Liver (tissue), 9 donors: Measurements from ENCODE around the gene CHRNB2. TPM values are rescaled to one million over a fixed set of nuclear protein-coding genes. Genes with fewer than 3 reads are reported as not detected.

Experiments used
- DNase-seq: peaks from one replicate; pipeline ENCODE4 v3.0.0-alpha.2; 2017; ENCODE audit warnings: low spot score
- H3K27ac ChIP-seq, 2 donors: one replicate each; pipeline ENCODE4 v1.7.0; 2013; ENCODE audit warnings: inconsistent platforms in 2 of 2, low read length in 2 of 2, control low read depth in 1 of 2, low read depth in 1 of 2, mild to moderate bottlenecking in 1 of 2
- H3K27me3 ChIP-seq, 4 donors: one replicate each; pipeline versions ENCODE4 v1.6.1 to v1.7.0; 2013; ENCODE audit warnings: low read length in 3 of 4, inconsistent platforms in 1 of 4, mild to moderate bottlenecking in 1 of 4, moderate library complexity in 1 of 4; ENCODE audit not compliant: control insufficient read depth in 4 of 4, insufficient read depth in 4 of 4
- H3K36me3 ChIP-seq, 4 donors: one replicate each; pipeline versions ENCODE4 v1.6.1 to v1.7.0; 2013; ENCODE audit warnings: low read length in 3 of 4, mild to moderate bottlenecking in 3 of 4, low read depth in 1 of 4, moderate library complexity in 1 of 4; ENCODE audit not compliant: control insufficient read depth in 4 of 4, insufficient read depth in 3 of 4
- H3K4me1 ChIP-seq, 4 donors: one replicate each; pipeline versions ENCODE4 v1.6.1 to v1.7.0; 2013; ENCODE audit warnings: low read length in 3 of 4, mild to moderate bottlenecking in 3 of 4, moderate library complexity in 1 of 4; ENCODE audit not compliant: control insufficient read depth in 4 of 4, insufficient read depth in 4 of 4
- H3K4me3 ChIP-seq, 3 donors: one replicate each; pipeline versions ENCODE4 v1.6.1 to v1.7.0; 2013; ENCODE audit warnings: low read length in 3 of 3, control low read depth in 1 of 3, low read depth in 1 of 3, mild to moderate bottlenecking in 1 of 3
- H3K9ac ChIP-seq, 2 donors: one replicate each; pipeline ENCODE4 v1.7.0; 2013; ENCODE audit warnings: low read length in 2 of 2, mild to moderate bottlenecking in 2 of 2, moderate library complexity in 2 of 2, control low read depth in 1 of 2, low read depth in 1 of 2
- H3K9me3 ChIP-seq, 4 donors: one replicate each; pipeline versions ENCODE4 v1.6.1 to v1.7.0; 2013; ENCODE audit warnings: low read length in 3 of 4; ENCODE audit not compliant: control insufficient read depth in 4 of 4
- EGR1 ChIP-seq, 2 donors: IDR thresholded peaks; 2 replicates each; pipeline ENCODE4 v1.6.1; 2016 to 2018; ENCODE audit warnings: antibody characterized with exemption in 2 of 2, low read depth in 2 of 2
- FOXA1 ChIP-seq: IDR thresholded peaks from 2 replicates; pipeline ENCODE4 v1.6.1; 2016; ENCODE audit warnings: antibody characterized with exemption
- FOXA2 ChIP-seq: IDR thresholded peaks from 2 replicates; pipeline ENCODE4 v1.6.1; 2016; ENCODE audit warnings: antibody characterized with exemption
- GABPA ChIP-seq, 2 donors: IDR thresholded peaks in 1 of 2; conservative IDR thresholded peaks in 1 of 2; 2 replicates each; pipeline ENCODE4 v1.6.1; 2016; ENCODE audit warnings: antibody characterized with exemption in 2 of 2, mild to moderate bottlenecking in 1 of 2, moderate library complexity in 1 of 2
- HNF4A ChIP-seq, 2 donors: conservative IDR thresholded peaks; 2 replicates each; pipeline ENCODE4 v1.6.1; 2016; ENCODE audit warnings: antibody characterized with exemption in 2 of 2, mild to moderate bottlenecking in 2 of 2
- HNF4G ChIP-seq: IDR thresholded peaks from 2 replicates; pipeline ENCODE4 v1.6.1; 2016; ENCODE audit warnings: antibody characterized with exemption
- JUND ChIP-seq, 2 donors: IDR thresholded peaks; 2 replicates each; pipeline ENCODE4 v1.6.1; 2016; ENCODE audit warnings: antibody characterized with exemption in 2 of 2
- NR2F2 ChIP-seq: IDR thresholded peaks from 2 replicates; pipeline ENCODE4 v1.6.1; 2016; ENCODE audit warnings: antibody characterized with exemption
- RAD21 ChIP-seq, 2 donors: IDR thresholded peaks; 2 replicates each; pipeline ENCODE4 v1.6.1; 2016; ENCODE audit warnings: antibody characterized with exemption in 2 of 2, mild to moderate bottlenecking in 2 of 2
- RXRA ChIP-seq, 2 donors: IDR thresholded peaks; 2 replicates each; pipeline ENCODE4 v1.6.1; 2017 to 2018; ENCODE audit warnings: antibody characterized with exemption in 2 of 2, mild to moderate bottlenecking in 1 of 2
- SP1 ChIP-seq: IDR thresholded peaks from 2 replicates; pipeline ENCODE4 v1.6.1; 2018; ENCODE audit warnings: antibody characterized with exemption, mild to moderate bottlenecking
- TAF1 ChIP-seq: conservative IDR thresholded peaks from 2 replicates; pipeline ENCODE4 v1.6.1; 2016; ENCODE audit warnings: antibody characterized with exemption, mild to moderate bottlenecking
- YY1 ChIP-seq: IDR thresholded peaks from 2 replicates; pipeline ENCODE4 v1.6.1; 2016; ENCODE audit warnings: antibody characterized with exemption, mild to moderate bottlenecking
- WGBS: extraction: QIAGEN DNeasy Blood & Tissue Kit; methylation state at CpG from one replicate; pipeline ENCODE4 v1.1.7; 2013; 5-methylcytosine and 5-hydroxymethylcytosine counted together
- polyA plus RNA-seq, 2 donors: library from polyadenylated mRNA; stranded (reverse) in 1 of 2; unstranded in 1 of 2; fragments of 200-250 nt in 1 of 2; fragments of >200 nt in 1 of 2; fragmentation: Nextera tagmentation in 1 of 2; extraction: Ambion mirVana in 1 of 2; gene quantifications; one replicate each; pipeline versions ENCODE4 v1.2.1 to v1.2.3, GENCODE V29; 2013 to 2015
- total RNA-seq, 2 donors: library from RNA; depleted of rRNA; stranded (reverse); fragments of >200 nt; gene quantifications; one replicate each; pipeline ENCODE4 v1.2.3, GENCODE V29; 2014
- TF ChIP-seq, protein P1 (sequence below): IDR thresholded peaks from 2 replicates; pipeline ENCODE4 v1.6.1; 2016; ENCODE audit warnings: antibody characterized with exemption
- TF ChIP-seq, protein P2 (sequence below): IDR thresholded peaks from 2 replicates; pipeline ENCODE4 v1.6.1; 2016; ENCODE audit warnings: antibody characterized with exemption, mild to moderate bottlenecking
- TF ChIP-seq, protein P3 (sequence below): IDR thresholded peaks from 2 replicates; pipeline ENCODE4 v1.6.1; 2016; ENCODE audit warnings: antibody characterized with exemption
- TF ChIP-seq, protein P4 (sequence below): IDR thresholded peaks from 2 replicates; pipeline ENCODE4 v1.6.1; 2016; ENCODE audit warnings: antibody characterized with exemption
- TF ChIP-seq, protein P5 (sequence below): fragments of 150-350 bp; IDR thresholded peaks from 2 replicates; pipeline ENCODE4 v1.5.1; 2017; ENCODE audit warnings: improper control_type of control experiment, low read depth, low read length; ENCODE audit not compliant: missing input control
- donor health status: healthy.
- donor health status: healthy.
- donor health status: healthy.
- donor health status: healthy.
- donor health status: healthy.

The CHRNB2 gene
- total and polyA plus RNA-seq, 4 donors: under 0.01 to 0.06 (median 0.01) TPM; not detected in 1

DNA sequence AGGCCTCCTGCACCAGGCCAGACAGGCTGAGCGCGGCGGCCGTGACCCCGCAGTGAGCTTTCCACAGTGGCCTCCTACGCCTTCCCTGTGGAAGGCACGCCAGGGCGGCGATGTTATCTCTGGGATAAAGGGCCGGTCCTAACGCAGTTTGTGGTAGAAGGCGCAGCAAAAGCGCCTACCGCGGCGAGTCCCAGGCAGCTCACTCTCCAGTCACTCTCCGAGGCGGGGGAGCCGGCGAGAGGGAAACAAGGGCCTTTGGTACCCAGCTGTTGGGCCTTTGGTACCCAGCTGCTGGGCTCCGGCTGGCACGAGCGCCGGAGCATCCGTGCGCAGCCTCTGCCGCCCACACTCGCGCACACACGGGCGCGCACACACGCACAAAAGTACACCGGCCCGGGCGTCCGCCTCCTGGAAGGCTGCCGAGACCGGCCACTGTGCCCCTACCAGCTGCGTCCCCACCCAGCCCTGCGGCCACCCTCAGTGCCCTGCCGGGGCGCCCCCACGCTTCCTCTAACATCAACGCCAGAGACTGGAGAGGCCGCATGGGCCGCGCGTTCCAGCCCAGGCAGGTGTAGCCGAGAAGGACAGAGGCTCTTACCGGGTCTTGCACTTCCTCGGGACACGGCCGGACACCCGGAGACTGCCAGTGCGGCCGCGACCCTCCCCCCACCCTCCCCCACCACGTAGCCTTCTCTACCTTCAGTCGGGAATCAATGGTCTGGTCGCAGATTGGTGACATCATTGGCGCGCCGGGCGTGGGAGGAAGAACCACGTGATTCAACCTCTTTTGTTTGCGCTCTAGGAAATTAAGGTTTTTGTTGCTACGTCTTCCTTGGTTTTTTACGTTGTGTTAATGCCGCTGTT lies 59.9 kb downstream of the CHRNB2 start:
- H3K9me3 ChIP-seq: peaks cover 0 to 2% (median 0%) of the 10 kb centered on the region in 4 donors
- peak overlapping the region; percentile 60 to 84 (median 83) for H3K4me3 ChIP-seq
- H3K36me3 ChIP-seq: no peaks in the 10 kb centered on the region
- TF ChIP-seq FOXA1 (no peak), FOXA2 (no peak), GABPA (IDR thresholded peaks at IDR 0.05 in 1 of 2, conservative IDR thresholded peaks at IDR 0.05 in 1 of 2) (no peak), JUND (IDR thresholded peaks at IDR 0.05) (no peak), RXRA (IDR thresholded peaks at IDR 0.05) (peak; percentile 29 to 59), TAF1 (no peak), HNF4G (no peak), EGR1 (IDR thresholded peaks at IDR 0.05; ENCODE audit: low read depth in 2 of 2) (peak; percentile 99 to 100), NR2F2 (no peak), RAD21 (IDR thresholded peaks at IDR 0.05) (peak in 1 of 2 donors; percentile 5), HNF4A (conservative IDR thresholded peaks at IDR 0.05) (peak in 1 of 2 donors; percentile 2), YY1 (peak; percentile 43), SP1 (peak; percentile 36)
- TF ChIP-seq, protein P1, sequence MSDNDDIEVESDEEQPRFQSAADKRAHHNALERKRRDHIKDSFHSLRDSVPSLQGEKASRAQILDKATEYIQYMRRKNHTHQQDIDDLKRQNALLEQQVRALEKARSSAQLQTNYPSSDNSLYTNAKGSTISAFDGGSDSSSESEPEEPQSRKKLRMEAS: peak; percentile 47
- TF ChIP-seq, protein P2, sequence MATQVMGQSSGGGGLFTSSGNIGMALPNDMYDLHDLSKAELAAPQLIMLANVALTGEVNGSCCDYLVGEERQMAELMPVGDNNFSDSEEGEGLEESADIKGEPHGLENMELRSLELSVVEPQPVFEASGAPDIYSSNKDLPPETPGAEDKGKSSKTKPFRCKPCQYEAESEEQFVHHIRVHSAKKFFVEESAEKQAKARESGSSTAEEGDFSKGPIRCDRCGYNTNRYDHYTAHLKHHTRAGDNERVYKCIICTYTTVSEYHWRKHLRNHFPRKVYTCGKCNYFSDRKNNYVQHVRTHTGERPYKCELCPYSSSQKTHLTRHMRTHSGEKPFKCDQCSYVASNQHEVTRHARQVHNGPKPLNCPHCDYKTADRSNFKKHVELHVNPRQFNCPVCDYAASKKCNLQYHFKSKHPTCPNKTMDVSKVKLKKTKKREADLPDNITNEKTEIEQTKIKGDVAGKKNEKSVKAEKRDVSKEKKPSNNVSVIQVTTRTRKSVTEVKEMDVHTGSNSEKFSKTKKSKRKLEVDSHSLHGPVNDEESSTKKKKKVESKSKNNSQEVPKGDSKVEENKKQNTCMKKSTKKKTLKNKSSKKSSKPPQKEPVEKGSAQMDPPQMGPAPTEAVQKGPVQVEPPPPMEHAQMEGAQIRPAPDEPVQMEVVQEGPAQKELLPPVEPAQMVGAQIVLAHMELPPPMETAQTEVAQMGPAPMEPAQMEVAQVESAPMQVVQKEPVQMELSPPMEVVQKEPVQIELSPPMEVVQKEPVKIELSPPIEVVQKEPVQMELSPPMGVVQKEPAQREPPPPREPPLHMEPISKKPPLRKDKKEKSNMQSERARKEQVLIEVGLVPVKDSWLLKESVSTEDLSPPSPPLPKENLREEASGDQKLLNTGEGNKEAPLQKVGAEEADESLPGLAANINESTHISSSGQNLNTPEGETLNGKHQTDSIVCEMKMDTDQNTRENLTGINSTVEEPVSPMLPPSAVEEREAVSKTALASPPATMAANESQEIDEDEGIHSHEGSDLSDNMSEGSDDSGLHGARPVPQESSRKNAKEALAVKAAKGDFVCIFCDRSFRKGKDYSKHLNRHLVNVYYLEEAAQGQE: no peak
- TF ChIP-seq, protein P3, sequence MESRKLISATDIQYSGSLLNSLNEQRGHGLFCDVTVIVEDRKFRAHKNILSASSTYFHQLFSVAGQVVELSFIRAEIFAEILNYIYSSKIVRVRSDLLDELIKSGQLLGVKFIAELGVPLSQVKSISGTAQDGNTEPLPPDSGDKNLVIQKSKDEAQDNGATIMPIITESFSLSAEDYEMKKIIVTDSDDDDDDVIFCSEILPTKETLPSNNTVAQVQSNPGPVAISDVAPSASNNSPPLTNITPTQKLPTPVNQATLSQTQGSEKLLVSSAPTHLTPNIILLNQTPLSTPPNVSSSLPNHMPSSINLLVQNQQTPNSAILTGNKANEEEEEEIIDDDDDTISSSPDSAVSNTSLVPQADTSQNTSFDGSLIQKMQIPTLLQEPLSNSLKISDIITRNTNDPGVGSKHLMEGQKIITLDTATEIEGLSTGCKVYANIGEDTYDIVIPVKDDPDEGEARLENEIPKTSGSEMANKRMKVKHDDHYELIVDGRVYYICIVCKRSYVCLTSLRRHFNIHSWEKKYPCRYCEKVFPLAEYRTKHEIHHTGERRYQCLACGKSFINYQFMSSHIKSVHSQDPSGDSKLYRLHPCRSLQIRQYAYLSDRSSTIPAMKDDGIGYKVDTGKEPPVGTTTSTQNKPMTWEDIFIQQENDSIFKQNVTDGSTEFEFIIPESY: no peak
- TF ChIP-seq, protein P4, sequence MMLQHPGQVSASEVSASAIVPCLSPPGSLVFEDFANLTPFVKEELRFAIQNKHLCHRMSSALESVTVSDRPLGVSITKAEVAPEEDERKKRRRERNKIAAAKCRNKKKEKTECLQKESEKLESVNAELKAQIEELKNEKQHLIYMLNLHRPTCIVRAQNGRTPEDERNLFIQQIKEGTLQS: peak; percentile 52
- TF ChIP-seq, protein P5, sequence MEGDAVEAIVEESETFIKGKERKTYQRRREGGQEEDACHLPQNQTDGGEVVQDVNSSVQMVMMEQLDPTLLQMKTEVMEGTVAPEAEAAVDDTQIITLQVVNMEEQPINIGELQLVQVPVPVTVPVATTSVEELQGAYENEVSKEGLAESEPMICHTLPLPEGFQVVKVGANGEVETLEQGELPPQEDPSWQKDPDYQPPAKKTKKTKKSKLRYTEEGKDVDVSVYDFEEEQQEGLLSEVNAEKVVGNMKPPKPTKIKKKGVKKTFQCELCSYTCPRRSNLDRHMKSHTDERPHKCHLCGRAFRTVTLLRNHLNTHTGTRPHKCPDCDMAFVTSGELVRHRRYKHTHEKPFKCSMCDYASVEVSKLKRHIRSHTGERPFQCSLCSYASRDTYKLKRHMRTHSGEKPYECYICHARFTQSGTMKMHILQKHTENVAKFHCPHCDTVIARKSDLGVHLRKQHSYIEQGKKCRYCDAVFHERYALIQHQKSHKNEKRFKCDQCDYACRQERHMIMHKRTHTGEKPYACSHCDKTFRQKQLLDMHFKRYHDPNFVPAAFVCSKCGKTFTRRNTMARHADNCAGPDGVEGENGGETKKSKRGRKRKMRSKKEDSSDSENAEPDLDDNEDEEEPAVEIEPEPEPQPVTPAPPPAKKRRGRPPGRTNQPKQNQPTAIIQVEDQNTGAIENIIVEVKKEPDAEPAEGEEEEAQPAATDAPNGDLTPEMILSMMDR: no peak
- under 1% methylated on average over 70 of the region's 70 CpGs for WGBS
- no peaks in the 10 kb centered on the region for H3K27me3 ChIP-seq
- peaks cover 0 to 15% (median 9%) of the 10 kb centered on the region in 4 donors for H3K4me1 ChIP-seq
- H3K27ac ChIP-seq: peak overlapping the region; percentile 77 to 94
- peak overlapping the region; percentile 82 to 87 for H3K9ac ChIP-seq
- DNase-seq: peak; percentile 90
